GM19023 (cell line): ENCODE data around the gene PARP16.

ENCODE experiments used
- ATAC-seq: cut with Tn5 transposase; IDR thresholded peaks from one replicate; pipeline ENCODE4 v1.9.1; 2021; ENCODE audit warnings: mild to moderate bottlenecking, moderate library complexity; ENCODE audit not compliant: unreplicated experiment

PARP16 gene, protein sequence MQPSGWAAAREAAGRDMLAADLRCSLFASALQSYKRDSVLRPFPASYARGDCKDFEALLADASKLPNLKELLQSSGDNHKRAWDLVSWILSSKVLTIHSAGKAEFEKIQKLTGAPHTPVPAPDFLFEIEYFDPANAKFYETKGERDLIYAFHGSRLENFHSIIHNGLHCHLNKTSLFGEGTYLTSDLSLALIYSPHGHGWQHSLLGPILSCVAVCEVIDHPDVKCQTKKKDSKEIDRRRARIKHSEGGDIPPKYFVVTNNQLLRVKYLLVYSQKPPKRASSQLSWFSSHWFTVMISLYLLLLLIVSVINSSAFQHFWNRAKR

DNA sequence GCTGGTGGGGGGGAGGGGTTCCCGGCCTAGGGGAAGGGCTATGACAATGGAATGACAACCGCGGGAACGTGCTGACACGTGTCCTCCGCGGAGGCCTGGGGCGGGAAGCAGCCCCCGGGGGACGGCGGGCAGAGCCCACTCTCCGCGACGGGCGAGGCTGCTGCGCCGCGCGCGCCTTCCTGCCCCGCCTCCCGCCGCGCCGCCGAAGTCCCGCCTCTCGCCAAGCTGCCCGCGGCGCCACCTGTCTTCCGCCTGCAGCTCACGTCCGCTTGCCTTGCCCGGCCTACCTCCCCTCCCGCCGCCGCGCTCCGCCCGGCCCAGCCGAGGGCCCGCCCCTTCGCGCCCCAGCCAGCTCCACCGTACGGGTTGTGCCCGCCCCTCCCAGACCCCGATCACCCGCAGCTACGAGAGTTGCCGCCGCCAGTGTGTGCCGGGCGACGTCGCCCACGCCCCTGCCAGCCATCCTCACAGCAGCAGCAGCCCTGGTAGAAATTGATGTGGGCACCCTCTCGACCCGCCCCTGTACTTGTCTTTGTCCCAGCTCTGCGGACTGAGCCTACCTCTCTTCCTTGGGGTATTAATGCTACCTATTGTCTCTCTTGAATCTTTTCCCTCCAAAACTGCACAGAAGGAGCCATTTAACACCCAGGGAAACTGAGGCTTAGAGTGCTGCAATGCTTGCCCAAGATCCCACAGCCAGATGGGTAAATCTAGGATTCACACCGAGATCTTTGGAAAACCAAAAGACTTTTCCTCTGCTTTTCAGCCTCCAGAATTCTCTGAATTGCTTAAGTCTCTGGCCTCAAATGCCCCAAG, at the start of gene PARP16:
Gene PARP16, minus strand, starts transcription at position 180 of the 816 bp plus-strand sequence. CDS start 457 bp downstream, outside the sequence.
- ATAC-seq: peak; percentile 96

DNA sequence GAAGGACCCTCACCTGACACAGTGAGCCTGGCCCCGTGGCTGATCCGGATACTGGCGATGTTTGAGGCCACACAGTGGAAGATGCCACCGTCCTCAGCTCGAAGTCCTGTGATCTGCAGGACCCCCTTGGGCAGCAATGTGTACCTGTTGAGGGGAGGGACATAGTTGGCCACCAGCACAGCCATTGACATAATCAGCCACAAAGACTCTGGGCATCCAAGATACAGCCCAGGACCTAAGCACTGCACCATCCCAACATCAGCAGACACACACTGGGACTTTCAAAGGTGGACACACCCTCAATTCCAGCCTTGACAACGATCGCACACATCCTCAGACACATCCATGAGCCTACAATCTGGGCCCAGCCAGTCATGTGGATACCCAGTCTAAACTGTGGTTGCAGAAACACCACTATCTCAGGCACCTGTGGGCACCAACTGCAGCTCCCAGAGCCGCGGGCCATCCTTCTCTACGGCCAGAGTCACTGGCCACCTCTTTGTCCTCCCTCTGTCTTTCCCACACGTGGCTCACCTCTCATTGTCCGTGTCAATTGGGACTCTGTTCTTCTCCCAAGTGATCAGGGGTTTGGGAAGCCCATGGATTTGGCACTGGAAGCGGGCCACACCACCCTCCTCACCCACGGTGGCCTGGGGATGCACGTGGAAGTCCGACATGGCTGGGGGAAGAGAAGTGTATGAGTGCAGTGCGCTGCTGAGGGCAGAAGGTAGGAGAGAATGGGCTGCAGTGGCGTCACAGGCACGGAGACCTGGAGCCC, 48.8 kb upstream of the PARP16 start:
- ATAC-seq: no peak

DNA sequence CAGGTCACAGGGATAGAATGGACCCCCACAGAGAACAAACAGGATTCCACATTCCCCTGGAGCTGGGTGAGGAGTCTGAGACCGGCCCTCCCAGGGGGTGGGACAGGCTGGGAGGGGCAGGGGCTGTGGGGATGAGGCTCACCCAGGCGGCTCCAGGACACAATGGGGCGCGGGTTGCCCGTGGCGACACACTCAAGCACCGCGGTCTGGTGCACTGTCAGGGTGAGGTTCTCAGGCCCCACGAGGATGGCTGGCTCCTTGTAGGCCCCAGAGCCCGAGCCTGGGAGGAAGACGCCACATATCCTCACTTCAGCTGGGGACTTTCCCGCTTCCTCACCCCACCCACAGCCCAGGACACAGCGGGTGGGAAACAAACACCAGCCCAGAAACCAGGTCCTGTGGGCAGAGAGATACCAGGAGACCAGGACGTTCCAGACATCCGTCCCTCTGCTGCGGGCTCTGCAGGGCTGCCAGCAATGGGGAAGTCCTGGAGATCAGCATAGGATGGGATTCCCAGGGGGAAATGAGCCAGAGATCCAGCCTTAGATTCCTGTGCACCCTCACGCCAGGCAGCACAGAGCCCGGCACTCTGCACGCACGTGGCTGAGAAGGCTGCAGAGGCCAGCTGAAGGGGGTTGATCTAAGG, 48.0 kb upstream of the PARP16 start:
- ATAC-seq: no peak

DNA sequence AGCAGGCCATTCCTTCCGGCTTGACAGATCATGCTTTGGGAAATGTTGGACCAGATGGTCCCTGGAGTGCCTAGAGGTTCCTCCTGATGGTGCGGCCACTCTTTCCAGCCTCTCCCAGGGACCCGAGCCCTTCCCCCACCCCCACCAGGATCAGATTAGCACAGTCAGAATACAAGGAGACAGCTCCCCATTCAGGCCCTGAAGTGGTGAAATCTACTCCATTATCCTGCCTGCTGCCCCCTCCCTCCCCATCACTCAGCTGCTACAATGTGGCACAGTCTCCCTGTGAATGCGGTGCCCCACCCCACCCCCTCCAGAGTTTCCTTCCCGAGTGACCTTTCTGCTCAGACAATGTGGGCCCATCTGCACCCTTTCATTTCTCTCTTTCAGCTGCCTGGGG, 47.2 kb upstream of the PARP16 start:
- no peak for ATAC-seq

DNA sequence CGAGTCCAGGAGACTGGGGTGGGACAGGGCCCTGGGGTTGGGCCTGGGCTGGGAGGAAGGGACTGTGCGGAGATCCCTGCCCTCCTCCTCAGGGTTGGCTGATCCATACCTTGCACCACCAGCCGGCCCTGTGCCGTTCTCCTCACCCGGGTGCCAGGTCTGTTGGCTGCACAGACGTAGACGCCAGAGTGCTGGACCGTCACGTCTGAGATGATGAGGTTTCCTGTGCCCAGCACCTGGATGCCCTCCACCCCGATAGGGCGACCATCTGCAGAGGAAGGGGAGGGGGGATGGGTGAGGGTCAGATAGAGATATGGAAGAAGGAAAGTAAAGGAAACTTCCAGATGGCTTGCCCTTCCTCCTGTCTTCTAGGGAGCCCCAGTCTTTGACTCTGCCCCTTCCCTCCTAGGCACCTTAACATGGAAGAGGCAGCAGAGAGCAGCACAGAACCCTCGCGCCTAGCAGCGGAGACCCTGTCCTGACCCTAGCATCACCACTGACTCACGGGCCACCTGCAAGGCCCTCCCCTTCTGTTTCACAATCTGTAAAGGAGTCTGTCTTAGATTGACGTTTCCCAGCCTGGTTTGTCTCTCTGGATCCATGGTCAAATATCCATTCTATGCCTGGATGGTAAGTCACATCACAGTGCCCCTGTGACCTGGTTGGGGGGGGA, 46.6 kb upstream of the PARP16 start:
- ATAC-seq: no peak

DNA sequence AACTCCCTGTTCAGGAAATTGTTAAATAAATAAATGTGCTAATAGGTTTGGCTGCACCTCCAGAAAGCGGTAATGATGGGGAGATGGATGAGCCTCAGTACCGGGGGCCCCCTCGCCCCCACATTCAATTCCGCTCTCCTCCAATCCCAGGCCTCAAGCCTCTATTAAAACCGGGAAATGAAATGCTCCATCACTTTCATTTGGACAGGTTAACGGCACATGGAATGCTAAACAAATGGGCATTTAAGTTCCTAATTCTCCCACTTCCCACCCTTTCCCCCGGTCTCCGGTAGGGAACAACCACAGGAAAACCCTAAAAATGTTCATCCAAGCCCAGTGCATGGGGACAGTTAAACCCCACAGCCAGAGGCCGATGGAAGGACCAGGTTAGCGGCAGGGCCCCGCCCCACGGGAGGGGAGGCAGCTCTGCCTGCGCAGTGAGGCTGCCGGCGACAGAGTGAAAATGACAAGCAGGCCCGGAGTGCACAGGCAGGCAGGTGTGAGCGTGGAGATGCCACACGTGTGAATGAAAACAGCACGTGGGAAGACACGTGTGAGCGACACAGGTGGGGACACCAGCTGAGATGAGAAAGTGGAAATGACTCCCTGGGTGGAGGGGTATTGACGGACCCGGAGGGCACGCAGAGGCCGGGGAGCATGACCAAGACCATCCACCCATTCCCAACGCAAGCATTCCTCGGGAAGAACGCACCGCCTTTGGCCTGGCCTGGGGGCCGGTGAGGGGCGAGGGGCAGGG, 45.9 kb upstream of the PARP16 start:
- ATAC-seq: no peak

DNA sequence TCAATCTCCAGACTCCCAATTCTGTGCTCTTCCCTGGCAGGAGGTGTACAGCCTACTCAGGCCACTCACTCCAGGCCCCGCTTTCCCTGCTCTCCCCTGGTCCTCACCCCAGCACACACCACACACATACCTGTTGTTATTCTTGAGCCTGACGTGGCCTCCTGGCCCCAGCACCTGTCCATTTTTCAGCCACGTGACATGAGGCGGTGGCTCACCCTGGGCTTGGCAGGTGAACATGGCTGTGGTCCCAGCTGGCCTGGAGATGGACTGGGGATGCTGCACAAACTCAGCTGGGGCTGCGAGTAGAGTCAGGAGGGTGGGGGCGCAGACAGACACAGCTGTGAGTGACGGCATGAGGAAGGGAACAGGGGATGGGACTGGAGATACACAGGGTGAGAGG, 45.1 kb upstream of the PARP16 start:
- no peak for ATAC-seq

DNA sequence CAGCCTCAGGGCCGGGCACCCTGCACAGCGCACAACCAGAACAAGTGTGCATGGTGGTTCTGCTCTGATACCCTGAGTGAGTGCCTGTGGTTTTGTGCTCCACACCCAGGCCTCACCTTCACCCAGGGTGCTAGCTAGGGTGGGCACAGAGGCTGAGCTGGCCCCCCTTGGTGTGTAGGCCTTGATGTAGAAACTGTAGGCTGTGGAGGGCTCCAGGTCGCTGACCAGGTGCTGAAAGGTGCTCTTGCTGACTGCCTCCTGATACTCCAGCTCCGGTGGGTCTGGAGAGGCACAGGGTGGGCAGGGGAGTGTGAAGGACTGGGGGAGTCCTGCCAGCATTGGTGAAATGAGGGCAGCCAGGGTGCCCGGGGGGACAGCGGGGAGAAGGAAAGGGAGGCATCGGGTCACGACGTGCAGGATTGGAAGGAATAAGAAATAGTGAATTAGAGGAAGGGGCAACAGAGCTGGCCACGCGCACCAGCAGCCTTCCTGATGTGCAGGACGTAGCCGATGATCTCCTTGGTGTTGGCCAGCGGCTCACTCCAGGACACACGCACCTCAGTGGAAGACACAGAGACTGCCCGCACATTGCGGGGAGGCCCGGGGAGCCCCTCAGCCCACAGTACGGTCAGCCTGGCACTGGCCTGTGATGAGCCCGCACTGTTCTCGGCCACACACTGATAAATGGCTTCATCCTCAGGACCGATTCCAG, 44.4 kb upstream of the PARP16 start:
- no peak for ATAC-seq

DNA sequence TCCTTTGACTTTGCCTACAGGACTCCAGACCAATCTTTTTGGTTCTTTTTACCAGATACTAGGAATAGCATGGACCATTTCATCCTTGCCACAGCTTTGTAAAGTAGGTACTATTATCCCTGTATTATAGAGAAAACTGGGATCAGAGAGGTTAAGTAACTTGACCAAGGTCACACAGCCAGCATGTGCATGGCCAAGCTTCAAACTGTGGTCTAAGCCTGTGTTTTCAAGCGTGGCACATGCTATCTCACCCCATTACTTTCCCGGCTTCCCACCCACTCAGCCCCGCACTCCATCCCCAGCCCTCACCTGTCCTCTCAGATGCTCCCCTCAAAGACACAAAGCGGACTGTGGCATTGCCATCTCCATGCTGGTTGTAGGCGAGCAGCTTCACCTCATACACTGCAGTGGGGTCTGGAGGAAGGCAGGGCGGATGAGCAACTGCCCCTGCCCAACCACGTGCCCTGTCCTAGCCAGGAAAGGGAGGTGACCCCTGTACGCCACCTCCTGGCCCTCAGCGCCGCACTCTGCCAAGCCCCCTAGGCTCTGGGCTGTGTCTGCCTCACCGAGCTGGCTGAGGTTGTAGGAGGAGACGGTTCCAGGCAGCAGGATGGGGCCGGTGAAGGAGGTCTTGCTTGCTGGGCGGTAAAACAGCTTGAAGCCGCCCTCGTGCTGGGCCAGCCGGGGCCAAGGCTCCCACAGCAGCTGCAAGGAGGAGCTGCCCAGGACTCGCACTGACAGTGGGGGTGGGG, 43.5 kb upstream of the PARP16 start:
- no peak for ATAC-seq

DNA sequence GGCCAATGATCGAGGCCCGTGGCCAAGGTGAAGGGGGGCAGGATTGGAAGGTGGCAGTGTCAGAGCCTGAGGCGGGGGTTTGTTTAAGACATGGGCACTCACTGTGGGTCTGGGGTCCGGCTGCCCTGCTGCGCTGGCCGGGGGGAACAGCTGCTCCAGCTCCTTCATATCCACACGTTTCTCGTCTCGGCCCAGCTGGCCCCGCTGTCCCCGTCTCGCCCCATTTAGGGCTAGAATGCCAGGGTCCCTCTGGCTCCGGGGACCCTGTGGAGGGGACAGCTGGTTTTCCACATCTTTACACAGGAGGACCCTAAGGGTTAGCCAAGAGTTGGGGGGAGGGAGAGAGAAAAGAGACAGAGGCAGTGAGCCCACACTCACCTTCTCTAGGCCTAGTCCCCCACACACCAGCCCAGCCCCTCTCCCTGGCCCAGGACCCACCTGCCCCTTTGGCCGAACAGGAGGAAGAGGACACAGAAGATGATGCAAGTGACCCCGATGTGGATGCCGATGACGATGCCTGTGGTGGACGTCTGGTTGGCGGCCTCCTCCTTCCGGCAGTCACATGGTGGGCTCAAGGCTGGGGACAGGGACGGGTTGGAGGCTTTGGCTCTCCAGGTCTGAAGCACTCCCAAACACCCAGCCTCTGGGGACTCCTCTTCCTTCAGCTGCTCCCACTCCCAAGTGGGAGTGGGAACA, 42.8 kb upstream of the PARP16 start:
- no peak for ATAC-seq

DNA sequence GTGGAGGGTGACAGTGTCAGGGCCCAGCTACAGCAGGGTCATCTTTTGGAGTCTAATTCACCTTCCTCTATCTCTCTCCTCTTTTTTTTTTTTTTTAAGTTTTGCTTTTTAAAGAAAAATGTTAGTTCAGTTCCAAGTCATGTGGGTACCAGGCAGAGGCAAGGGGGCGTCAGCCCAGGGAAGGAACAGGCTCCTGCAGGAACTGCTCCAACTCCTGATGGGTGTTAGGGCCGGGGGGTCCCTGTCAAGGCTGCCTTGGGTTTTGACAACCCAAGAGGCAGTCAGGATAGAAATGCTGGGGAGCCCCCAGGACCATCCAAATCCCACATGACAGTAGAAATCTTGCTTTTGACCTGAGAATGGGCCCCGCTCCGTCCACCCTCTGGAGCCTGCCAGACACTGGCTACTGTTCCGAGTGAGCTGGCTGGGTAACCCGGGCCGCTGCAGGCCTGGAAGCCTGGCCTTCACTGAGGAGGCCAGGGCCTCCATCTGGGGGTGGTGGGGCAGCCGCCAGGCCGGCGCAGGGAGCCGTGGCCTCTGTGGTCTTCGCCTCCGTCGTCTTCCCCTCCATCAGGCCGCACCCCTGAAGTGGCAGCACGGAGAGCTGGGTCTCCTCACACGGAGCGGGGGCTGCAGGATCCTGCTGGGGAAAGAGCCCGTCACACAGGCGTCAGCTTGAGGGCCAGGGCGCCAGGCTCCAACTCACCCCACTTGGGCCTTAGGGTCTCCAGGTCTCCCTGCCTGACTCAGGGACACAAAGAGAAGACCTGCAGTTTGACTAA, 42.0 kb upstream of the PARP16 start:
- ATAC-seq: no peak

DNA sequence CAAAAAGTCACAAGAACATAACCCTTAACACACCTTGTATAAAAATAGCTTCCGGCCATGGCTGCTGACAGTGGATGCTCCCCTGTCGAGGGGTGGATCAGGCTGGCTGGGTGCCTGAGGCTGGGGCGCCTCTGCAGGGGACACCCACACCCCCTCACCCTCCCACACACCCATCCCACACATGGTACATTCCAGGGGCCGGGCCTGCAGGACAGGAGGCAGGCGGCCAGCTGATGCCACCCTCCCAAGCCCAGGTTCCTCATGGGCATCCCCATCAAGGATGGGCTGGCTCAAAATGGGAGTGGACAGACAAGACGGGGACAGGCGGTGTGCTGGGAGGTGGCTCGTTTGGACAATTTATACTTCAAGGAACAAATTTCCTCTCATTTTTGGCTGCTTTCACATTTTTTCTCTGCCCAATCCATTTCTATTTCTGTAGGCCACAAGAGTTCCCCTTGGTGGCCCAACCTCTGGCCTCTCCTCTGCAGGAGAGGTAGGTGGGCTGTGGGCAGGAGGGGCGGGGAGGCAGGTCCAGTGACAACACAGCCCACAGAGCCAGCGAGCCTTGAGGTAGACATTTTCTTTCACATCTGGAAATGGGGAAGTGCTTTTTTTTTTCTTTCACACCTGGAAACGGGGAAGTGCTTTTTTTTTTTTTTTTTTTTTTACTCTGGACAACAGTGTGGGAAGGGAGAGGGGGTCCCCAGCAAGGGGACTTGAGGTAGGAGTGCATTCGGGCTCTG, 41.1 kb upstream of the PARP16 start:
- ATAC-seq: no peak

DNA sequence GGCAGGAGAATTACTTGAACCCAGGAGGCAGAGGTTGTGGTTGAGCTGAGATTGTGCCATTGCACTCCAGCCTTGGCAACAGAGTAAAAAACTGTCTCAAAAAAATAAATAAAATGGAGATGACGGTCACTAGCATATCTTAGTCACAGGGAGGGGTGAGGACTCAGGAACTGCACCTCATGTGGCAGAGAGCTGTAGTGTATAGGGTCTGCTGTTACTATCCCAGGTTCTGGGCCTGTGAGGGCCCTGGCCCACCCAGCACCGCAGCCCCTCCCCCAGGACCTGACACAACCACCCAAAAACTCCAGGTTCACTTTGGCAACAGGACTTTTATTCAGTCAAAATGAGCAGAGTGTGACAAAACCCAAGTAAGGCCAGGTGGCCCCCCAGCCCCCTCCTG, 40.1 kb upstream of the PARP16 start:
- ATAC-seq: no peak

DNA sequence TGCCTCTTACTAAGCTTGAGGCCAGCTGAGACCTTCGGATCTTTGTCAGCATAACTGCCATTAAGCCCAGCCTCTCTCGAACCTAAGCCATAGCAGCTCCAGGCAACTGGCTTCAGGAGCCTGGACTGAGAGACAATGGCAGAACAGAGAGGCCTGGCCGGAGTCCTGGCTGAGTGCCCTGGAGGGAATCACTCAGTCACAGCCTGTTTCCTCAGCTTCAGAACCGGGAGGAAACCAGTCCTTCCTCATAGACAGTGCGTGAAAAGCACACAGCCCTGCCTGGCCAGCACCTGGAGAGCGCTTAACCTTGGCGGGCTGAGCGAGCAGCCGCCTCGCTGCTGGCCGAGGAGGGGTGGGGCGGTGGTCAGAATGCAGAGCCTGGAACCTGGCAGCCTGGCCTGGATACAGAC, 39.4 kb upstream of the PARP16 start:
- ATAC-seq: no peak

DNA sequence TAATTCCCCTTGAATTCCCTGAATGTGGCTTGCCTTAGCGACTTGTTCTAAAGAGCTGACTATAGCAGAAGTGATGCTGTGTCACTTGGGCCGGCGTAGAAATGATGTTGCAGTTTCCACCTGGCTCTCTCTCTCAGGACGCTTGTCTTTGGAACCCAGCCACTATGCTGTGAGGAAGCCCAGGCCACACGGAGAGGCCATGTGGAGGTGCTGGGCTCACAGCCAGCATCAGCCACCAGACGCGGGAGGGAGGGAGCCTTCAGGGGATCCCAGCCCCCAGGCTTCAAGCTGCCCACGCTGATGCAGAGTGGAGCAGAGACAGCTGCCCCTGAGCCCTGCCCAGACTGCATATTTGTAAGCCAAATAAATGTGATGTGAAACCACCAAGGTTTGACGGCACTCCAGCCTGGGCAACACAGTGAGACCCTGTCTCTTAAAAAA, 36.4 kb upstream of the PARP16 start:
- no peak for ATAC-seq

DNA sequence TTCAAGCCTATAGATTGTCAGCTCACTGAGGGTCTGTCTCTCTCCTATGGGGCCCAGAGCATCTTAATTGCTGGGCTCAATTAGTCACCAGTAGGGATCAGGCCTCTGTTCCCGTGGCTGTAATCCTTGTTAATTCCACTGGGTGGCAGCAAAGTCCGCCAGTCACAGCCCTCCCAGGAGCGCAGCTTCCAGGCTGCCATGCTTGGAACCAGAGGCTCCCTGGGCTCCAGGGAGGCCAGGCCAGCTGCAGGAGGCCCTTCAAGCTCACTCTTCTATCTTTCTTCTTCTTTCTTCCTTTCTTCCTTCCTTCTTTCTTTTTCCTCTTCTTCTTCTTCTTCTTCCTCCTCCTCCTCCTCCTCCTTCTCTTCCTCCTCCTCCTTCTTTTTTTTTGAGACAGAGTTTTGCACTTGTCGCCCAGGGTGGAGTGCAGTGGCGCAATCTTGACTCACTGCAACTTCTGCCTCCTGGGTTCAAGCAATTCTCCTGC, 32.2 kb upstream of the PARP16 start:
- no peak for ATAC-seq
